ENCODE data around the gene HDGFL3.

DNA sequence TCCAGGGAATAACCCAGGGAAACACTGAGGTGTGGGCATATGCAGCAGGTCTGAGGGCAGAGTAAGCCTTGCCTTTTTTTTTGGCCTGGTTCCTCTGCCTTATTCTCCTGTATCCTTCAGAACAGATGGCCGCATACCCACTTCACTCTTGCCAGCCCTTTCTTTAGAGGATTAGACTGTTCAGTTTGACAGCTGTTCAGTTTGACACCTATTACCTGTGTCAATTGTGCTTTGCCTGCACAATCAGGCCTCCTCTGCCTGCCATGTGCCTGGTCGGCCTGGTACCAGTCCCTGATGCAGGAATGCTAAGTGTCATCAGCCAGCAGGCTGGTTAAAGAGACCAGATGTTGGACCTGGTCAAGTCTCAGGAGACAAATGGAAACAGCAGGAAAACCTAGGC, 77.8 kb downstream of the HDGFL3 start:
- TF ChIP-seq ZNF274 (IDR thresholded peaks at IDR 0.05; ENCODE audit: low read depth, low read length) (no peak), SUZ12 (IDR thresholded peaks at IDR 0.05; ENCODE audit: extremely low read depth, insufficient read depth, insufficient read length) (no peak), YY1 (IDR thresholded peaks at IDR 0.05; ENCODE audit: insufficient read depth, insufficient read length) (no peak)
